Kidney (tissue), 14 donors: ENCODE data around the gene CAMK1D. TPM values are rescaled to one million over a fixed set of nuclear protein-coding genes. Genes with fewer than 3 reads are reported as not detected.

Experiments
- DNase-seq, 5 donors: peaks; one replicate each; pipeline ENCODE4 v3.0.0-alpha.2; 2013 to 2020
- FAIRE-seq: peaks from 2 replicates; lab custom pipeline; 2012; peaks lifted over from hg19 to GRCh38; lab: Jason Lieb, UNC
- H3K27ac ChIP-seq, 2 donors: one replicate each; pipeline ENCODE4 v1.7.0; 2013; ENCODE audit warnings: low read depth in 2 of 2, low read length in 2 of 2, inconsistent platforms in 1 of 2
- H3K27me3 ChIP-seq: one replicate; pipeline ENCODE4 v1.7.1; 2013; ENCODE audit warnings: low read length, inconsistent platforms; ENCODE audit not compliant: control insufficient read depth, insufficient read depth
- H3K36me3 ChIP-seq, 3 donors: one replicate each; pipeline versions ENCODE4 v1.7.0 to v1.7.1; 2013; ENCODE audit warnings: low read length in 3 of 3, control low read depth in 1 of 3, inconsistent platforms in 1 of 3; ENCODE audit not compliant: insufficient read depth in 3 of 3, control insufficient read depth in 2 of 3
- H3K4me1 ChIP-seq, 3 donors: one replicate each; pipeline versions ENCODE4 v1.7.0 to v1.7.1; 2013; ENCODE audit warnings: low read length in 3 of 3, inconsistent platforms in 1 of 3, low read depth in 1 of 3; ENCODE audit not compliant: control insufficient read depth in 2 of 3, insufficient read depth in 2 of 3
- H3K4me3 ChIP-seq, 3 donors: one replicate each; pipeline versions ENCODE4 v1.7.0 to v1.8.1; 2013; ENCODE audit warnings: low read length in 3 of 3, control low read depth in 1 of 3, inconsistent platforms in 1 of 3
- H3K9ac ChIP-seq, 3 donors: one replicate each; pipeline versions ENCODE4 v1.7.0 to v1.7.1; 2013; ENCODE audit warnings: low read length in 3 of 3, control low read depth in 1 of 3, inconsistent platforms in 1 of 3
- H3K9me3 ChIP-seq, 3 donors: one replicate each; pipeline versions ENCODE4 v1.7.0 to v1.7.1; 2013; ENCODE audit warnings: low read length in 3 of 3, control low read depth in 1 of 3, inconsistent platforms in 1 of 3; ENCODE audit not compliant: control insufficient read depth in 2 of 3, insufficient read depth in 1 of 3
- intact Hi-C: fragments of 100-400 bp; cut with DNase I; formaldehyde crosslinking; loops from one replicate; pipeline ENCODE4 v1.11.1; 2022
- polyA plus RNA-seq: library from polyadenylated mRNA; stranded (reverse); fragments of 350-450 nt; fragmentation: Illumina TruSeq; extraction: RNeasy Lipid Tissue Mini Kit (QIAGEN cat#74804); gene quantifications from one replicate; pipeline ENCODE4 v1.2.3, GENCODE V29; 2014; ENCODE audit warnings: low read depth, low replicate concordance; ENCODE audit not compliant: insufficient read depth
- total RNA-seq: library from RNA; stranded (reverse); fragmentation: NEBNext Ultra II Directional; extraction: Animal tissue kit (Norgen Biotek cat#: 25700); gene quantifications from one replicate; pipeline ENCODE4 v1.2.1, GENCODE V29; 2021
- TF ChIP-seq, protein P1 (sequence below): IDR thresholded peaks from 3 replicates; pipeline ENCODE4 v1.5.1; 2012; ENCODE audit warnings: mild to moderate bottlenecking, moderate library complexity, borderline replicate concordance; ENCODE audit not compliant: insufficient read depth; ENCODE audit errors: extremely low read depth
- donor health status: control.
- donor health status: control.
- donor health status: control.
- donor health status: control.
- donor health status: control.
- donor health status: DM: yes; HTN: yes; CAD: no.
- donor health status: Normal renal cell carcinoma (clear cell type).

The CAMK1D gene
- total and polyA plus RNA-seq, 2 donors from 2014 or later, result 1.1 to 13.7 TPM

- intact Hi-C loops, result no loop called here
- H3K36me3 ChIP-seq, result no peaks in the 10 kb centered on the region
- H3K9me3 ChIP-seq, result no peaks in the 10 kb centered on the region
- TF ChIP-seq, protein P1, sequence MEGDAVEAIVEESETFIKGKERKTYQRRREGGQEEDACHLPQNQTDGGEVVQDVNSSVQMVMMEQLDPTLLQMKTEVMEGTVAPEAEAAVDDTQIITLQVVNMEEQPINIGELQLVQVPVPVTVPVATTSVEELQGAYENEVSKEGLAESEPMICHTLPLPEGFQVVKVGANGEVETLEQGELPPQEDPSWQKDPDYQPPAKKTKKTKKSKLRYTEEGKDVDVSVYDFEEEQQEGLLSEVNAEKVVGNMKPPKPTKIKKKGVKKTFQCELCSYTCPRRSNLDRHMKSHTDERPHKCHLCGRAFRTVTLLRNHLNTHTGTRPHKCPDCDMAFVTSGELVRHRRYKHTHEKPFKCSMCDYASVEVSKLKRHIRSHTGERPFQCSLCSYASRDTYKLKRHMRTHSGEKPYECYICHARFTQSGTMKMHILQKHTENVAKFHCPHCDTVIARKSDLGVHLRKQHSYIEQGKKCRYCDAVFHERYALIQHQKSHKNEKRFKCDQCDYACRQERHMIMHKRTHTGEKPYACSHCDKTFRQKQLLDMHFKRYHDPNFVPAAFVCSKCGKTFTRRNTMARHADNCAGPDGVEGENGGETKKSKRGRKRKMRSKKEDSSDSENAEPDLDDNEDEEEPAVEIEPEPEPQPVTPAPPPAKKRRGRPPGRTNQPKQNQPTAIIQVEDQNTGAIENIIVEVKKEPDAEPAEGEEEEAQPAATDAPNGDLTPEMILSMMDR, result no peak
- no peaks in the 10 kb centered on the region for H3K4me1 ChIP-seq
- H3K4me3 ChIP-seq, result no peak overlapping the region
- FAIRE-seq (no peak), DNase-seq (no peak)
- no peak overlapping the region for H3K9ac ChIP-seq
- no peak overlapping the region for H3K27ac ChIP-seq
- H3K27me3 ChIP-seq, result no peaks in the 10 kb centered on the region
Observed at GRCh38 chr10:12405342-12406320, 56.3 kb downstream of the CAMK1D start.

- H3K4me3 ChIP-seq, result no peak overlapping the region
- H3K27ac ChIP-seq, result no peak overlapping the region
- no peaks in the 10 kb centered on the region for H3K4me1 ChIP-seq
- intact Hi-C loops, result no loop called here
- DNase-seq, result no peak
- H3K36me3 ChIP-seq, result no peaks in the 10 kb centered on the region
- FAIRE-seq, result no peak
- no peak overlapping the region for H3K9ac ChIP-seq
- H3K9me3 ChIP-seq, result no peaks in the 10 kb centered on the region
- H3K27me3 ChIP-seq, result no peaks in the 10 kb centered on the region
- TF ChIP-seq, protein P1, result no peak
Observed at GRCh38 chr10:12406764-12407400, 57.5 kb downstream of the CAMK1D start.

DNA sequence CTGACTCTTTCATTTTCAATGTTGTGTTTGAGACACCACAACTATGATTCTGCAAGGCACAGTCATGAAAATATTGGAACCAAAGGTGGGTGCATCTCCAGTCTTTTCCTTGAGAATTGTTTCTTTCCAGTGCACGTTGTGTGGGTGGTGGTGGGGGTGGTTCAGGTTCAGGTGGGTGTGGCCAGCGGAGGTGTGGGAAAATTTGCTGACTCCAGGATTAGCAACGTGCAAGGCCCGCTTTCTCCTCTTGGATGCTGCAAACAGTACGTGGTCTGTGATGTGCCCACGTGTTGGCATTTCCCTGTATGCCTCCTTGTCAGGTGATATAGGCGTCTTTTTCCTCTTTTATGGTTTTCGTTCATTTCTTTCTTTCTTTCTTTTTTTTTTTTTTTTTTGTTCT lies 59.1 kb downstream of the CAMK1D start:
- Histone ChIP-seq H3K9me3 (no peaks in the 10 kb centered on the region), H3K4me1 (no peaks in the 10 kb centered on the region), H3K36me3 (no peaks in the 10 kb centered on the region), H3K9ac (no peak overlapping the region), H3K27me3 (no peaks in the 10 kb centered on the region), H3K4me3 (no peak overlapping the region), H3K27ac (no peak overlapping the region)
- DNase-seq (peak in 1 of 5 donors; percentile 10), FAIRE-seq (no peak)
- intact Hi-C loops, result no loop called here
- TF ChIP-seq, protein P1, result no peak
